HepG2 (cell line): Measurements from ENCODE around the gene TIMM13. TPM values are rescaled to one million over a fixed set of nuclear protein-coding genes. Genes with fewer than 3 reads are reported as not detected.
A peak's percentile ranks its signal among the peaks of the same experiment; 100 is the strongest.

Experiments
- CSRNP1 ChIP-seq: sonication (generic); formaldehyde crosslinking; IDR thresholded peaks from 2 replicates; pipeline ENCODE4 v1.8.1; 2023; ENCODE audit warnings: mild to moderate bottlenecking, missing genetic modification reagents
- EP300 ChIP-seq, 3 experiments: sonication (generic) in 1 of 3; formaldehyde crosslinking in 1 of 3; IDR thresholded peaks; 2 replicates each; pipeline versions ENCODE4 v1.5.1 to v1.6.1; 2011 to 2020; ENCODE audit warnings: low read depth in 2 of 3, low read length in 2 of 3, borderline replicate concordance in 1 of 3, improper control_type of control experiment in 1 of 3, mild to moderate bottlenecking in 1 of 3, missing genetic modification reagents in 1 of 3, moderate library complexity in 1 of 3
- IRF9 ChIP-seq: sonication (generic); formaldehyde crosslinking; IDR thresholded peaks from 2 replicates; pipeline ENCODE4 v1.8.0; 2022; ENCODE audit warnings: missing genetic modification reagents, mild to moderate bottlenecking, borderline replicate concordance
- KLF12 ChIP-seq: sonication (generic); formaldehyde crosslinking; IDR thresholded peaks from 2 replicates; pipeline ENCODE4 v1.4.0; 2020; ENCODE audit warnings: missing genetic modification reagents, borderline replicate concordance
- NPAS2 ChIP-seq: sonication (generic); formaldehyde crosslinking; IDR thresholded peaks from 2 replicates; pipeline ENCODE4 v1.8.0; 2022; ENCODE audit warnings: mild to moderate bottlenecking, missing genetic modification reagents, borderline replicate concordance
- RFXAP ChIP-seq: sonication (generic); formaldehyde crosslinking; IDR thresholded peaks from 2 replicates; pipeline ENCODE4 v1.4.0; 2020; ENCODE audit warnings: missing genetic modification reagents, borderline replicate concordance
- SRY ChIP-seq: sonication (generic); formaldehyde crosslinking; IDR thresholded peaks from 2 replicates; pipeline ENCODE4 v1.8.0; 2022; ENCODE audit warnings: mild to moderate bottlenecking, missing genetic modification reagents
- TEAD2 ChIP-seq: sonication (generic); formaldehyde crosslinking; IDR thresholded peaks from 2 replicates; pipeline ENCODE4 v1.9.0; 2021; ENCODE audit warnings: missing genetic modification reagents
- ZBTB49 ChIP-seq: sonication (generic); formaldehyde crosslinking; IDR thresholded peaks from 2 replicates; pipeline ENCODE4 v1.4.0; 2020; ENCODE audit warnings: missing genetic modification reagents, borderline replicate concordance
- ZFP1 ChIP-seq: IDR thresholded peaks from 2 replicates; pipeline ENCODE4 v1.6.1; 2016
- ZNF318 ChIP-seq: sonication (generic); formaldehyde crosslinking; IDR thresholded peaks from 2 replicates; pipeline ENCODE4 v1.4.0; 2020; ENCODE audit warnings: mild to moderate bottlenecking, missing genetic modification reagents
- ZNF382 ChIP-seq: sonication (generic); formaldehyde crosslinking; IDR thresholded peaks from 2 replicates; pipeline ENCODE4 v1.5.0; 2020; ENCODE audit warnings: missing genetic modification reagents, mild to moderate bottlenecking, borderline replicate concordance
- ZNF383 ChIP-seq: sonication (generic); formaldehyde crosslinking; IDR thresholded peaks from 2 replicates; pipeline ENCODE4 v1.4.0; 2020; ENCODE audit warnings: missing genetic modification reagents, mild to moderate bottlenecking, borderline replicate concordance
- ZNF552 ChIP-seq: sonication (generic); formaldehyde crosslinking; IDR thresholded peaks from 2 replicates; pipeline ENCODE4 v1.9.0; 2022; ENCODE audit warnings: missing genetic modification reagents, mild to moderate bottlenecking, borderline replicate concordance
- polyA plus RNA-seq, 8 experiments: library from polyadenylated mRNA; depleted of rRNA in 3 of 8; stranded (reverse) in 7 of 8; unstranded in 1 of 8; fragments of >200 nt; fragmentation: Illumina TruSeq in 4 of 8; extraction: Trizol in 4 of 8; gene quantifications; 2 replicates each; pipeline versions ENCODE4 v1.2.1 to v1.2.3, GENCODE V29; 2011 to 2016; ENCODE audit warnings: low read depth in 4 of 8, missing spikeins in 1 of 8, mixed read lengths in 1 of 8; ENCODE audit not compliant: insufficient read depth in 1 of 8
- total RNA-seq, 5 experiments: library from RNA; depleted of rRNA; stranded (reverse); fragments of >200 nt; fragmentation: Illumina TruSeq; extraction: Trizol; gene quantifications; 2 replicates each; pipeline ENCODE4 v1.2.3, GENCODE V29; 2016; ENCODE audit warnings: low read depth in 1 of 5

Gene TIMM13
- total and polyA plus RNA-seq, 2 of the 13 experiments (the other 11 are each of a cell fraction or from before 2014, with no cell fraction given), result 48.4 to 108 TPM

GRCh38 chr19:2474232-2475017 is 47.0 kb upstream of the TIMM13 start (continued):
- no peak for TF ChIP-seq ZNF318 (CRISPR knock-in tag)
- TF ChIP-seq ZNF552 (CRISPR knock-in tag), result peak; percentile 7; the same call in 1 of the 2 replicates
- no peak for TF ChIP-seq RFXAP (CRISPR knock-in tag)
- TF ChIP-seq SRY, result peak; percentile 41; the same call in 1 of the 2 replicates
- no peak for TF ChIP-seq NPAS2 (CRISPR knock-in tag)
- TF ChIP-seq EP300 (IDR thresholded peaks at IDR 0.05; ENCODE audit: low read depth in 2 of 2, low read length in 2 of 2), result no peak; a peak in 1 of 4 replicates
- no peak; the same call in 1 of the 2 replicates for TF ChIP-seq EP300 (CRISPR knock-in tag; IDR thresholded peaks at IDR 0.05; ENCODE audit: borderline replicate concordance)
- TF ChIP-seq ZBTB49 (CRISPR knock-in tag), result no peak
- TF ChIP-seq TEAD2, result no peak
- TF ChIP-seq KLF12 (CRISPR knock-in tag), result peak; percentile 52; the same call in 1 of the 2 replicates
- no peak for TF ChIP-seq ZNF382
- no peak for TF ChIP-seq ZNF383 (CRISPR knock-in tag)
- TF ChIP-seq IRF9, result peak; percentile 20; the same call in 1 of the 2 replicates
- TF ChIP-seq CSRNP1 (CRISPR knock-in tag), result peak; percentile 75
- TF ChIP-seq ZFP1 (CRISPR knock-in tag), result no peak
